Head of caudate nucleus (tissue), 42 donors: ENCODE results near the gene CFD.

Source experiments
- DNase-seq, 42 donors: peaks; one replicate each; pipeline versions ENCODE4 v3.0.0 to v3.0.0-alpha.2; 2020 to 2021; ENCODE audit warnings: mixed read lengths in 7 of 42
- intact Hi-C: fragments of 100-400 bp; cut with DNase I; formaldehyde crosslinking; loops from one replicate; pipeline ENCODE4 v1.15.0; 2022

Gene CFD

DNA sequence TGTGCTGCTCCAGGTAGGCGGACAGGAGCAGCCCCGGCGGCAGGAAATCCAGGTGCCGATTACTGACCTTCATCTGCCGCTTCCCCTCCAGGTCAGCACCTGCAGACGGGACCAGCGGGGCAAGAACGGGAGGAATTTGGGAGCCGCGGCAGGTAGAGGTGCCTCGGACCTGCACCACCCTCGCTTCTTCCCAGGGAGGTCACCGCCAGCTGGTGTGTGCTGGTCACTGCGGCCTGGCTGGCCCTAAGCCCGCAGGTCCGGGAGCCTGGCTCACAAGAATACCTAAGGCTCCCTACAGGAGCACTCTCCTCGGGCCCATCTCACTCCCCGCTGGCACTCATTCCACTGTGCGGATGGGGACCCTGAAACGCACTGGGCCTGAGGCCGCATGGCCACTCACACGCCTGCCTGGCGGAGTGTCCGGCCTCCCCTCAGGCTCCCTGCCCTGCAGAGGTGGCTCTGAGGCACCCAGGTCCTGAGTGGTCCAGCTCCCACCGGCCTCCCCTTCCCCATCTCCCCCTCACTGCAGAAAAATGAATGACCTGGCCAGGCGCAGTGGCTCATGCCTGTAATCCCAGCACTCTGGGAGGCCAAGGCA, 38.1 kb downstream of the CFD start:
- no peak for DNase-seq
- intact Hi-C loops = no loop called here

DNA sequence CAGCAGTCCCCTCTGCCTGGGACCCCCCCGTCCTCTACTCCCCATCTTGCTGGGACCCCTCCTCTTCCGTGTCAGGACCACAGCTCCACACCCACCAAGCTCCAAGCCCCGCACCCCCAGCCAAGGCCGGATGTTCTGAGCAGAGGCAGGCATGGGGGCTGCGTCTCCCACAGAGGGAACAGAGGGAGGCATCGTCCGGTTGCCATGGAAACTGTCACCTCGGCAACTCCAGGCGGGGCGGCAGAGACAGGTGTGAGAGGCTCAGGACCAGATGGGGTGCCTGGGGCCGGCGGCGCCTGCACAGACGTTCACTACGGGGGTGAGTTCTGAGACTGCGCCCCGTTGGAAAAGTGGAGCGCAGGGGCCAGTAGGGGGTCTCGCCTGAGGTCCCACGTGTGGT, 39.2 kb downstream of the CFD start:
- intact Hi-C loops = no loop called here
- DNase-seq = peak; percentile 70 to 97 (median 89)

DNA sequence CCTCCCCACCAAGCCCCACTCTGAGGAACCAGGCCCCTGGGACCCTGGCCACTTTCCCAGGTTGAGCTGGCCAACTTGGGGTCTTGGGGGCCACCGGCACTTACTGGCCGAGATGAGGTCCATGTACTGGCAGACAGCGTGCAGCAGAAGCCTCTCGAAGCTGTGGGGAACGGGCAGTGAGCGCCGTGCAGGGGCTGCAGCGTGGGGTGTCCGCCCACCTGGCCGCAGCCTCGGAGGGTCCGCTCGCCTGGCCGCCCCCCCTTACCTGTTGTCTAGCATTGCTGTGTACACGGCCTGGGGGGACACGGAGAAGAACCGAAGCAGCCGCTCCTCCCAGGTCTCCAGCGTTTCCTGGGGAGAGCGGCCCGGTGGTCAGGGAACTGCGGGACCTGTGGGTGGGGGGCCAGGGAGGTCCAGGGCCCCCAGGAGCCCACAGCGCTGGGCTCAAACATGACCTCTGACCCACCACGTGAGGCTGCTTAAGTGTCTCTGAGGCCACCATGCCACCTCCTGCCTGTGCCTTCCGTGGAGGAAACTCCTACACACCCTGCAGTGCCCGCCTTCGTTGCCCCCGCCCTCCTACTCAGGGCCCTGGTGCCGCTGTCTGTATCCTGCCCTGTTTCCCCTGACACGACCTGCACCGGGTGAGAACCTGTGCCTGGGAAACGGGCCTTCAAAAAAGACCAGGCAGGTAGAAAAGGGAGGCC, 40.0 kb downstream of the CFD start:
- intact Hi-C loops = no loop called here
- DNase-seq = peak in 15 of 42 donors; percentile 29 to 71 (median 44)

DNA sequence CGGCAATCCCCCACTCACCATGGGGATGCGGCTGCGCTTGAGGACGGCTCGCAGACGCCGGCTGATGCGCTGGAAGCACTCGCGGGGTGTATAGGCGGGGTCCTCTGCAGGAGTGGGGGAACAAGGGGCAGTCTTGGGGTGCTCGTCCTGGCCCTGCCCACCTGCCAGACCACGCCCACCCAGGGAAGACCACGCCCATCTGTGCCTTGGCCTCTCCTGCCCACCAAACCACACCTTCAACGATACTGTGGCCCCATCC, 40.5 kb downstream of the CFD start:
- no peak for DNase-seq
- intact Hi-C loops = no loop called here

DNA sequence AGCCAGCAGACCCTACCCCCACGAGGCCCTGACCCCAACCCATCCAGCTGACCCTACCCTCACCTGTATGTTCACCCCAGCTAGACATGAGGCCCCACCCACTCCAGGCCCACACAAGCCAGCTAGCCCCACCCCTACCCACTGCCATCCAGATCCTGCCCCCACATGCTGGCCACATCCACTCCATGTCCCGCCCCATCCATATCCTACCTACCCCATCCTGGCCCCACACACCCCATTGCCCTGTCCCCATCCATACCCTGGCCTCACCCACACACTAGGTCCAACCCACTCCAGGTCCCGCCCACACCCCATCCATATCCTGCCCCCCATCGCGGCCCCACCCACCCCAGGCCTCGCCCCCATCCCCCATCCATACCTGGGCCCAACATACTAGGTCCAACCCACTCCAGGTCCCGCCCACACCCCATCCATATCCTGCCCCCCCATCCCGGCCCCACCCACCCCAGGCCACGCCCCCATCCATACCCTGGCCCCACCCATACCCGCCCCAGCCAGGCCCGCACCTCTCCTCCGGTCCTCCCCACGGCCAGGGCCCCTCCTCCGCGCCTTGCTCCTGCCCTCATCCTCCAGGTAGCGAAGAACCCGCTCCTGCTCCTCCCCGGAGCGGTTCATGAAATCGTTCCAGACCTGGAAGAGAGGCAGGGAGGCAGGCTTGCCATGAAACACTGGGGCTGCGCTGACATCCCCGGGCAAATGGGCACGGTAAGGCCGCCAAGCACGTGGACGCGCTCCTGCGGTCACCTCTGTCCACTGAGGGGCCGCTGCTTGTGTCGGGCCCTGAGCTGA, 41.0 kb downstream of the CFD start:
- peak in 20 of 42 donors; percentile 28 to 74 (median 52) for DNase-seq
- intact Hi-C loops = no loop called here

DNA sequence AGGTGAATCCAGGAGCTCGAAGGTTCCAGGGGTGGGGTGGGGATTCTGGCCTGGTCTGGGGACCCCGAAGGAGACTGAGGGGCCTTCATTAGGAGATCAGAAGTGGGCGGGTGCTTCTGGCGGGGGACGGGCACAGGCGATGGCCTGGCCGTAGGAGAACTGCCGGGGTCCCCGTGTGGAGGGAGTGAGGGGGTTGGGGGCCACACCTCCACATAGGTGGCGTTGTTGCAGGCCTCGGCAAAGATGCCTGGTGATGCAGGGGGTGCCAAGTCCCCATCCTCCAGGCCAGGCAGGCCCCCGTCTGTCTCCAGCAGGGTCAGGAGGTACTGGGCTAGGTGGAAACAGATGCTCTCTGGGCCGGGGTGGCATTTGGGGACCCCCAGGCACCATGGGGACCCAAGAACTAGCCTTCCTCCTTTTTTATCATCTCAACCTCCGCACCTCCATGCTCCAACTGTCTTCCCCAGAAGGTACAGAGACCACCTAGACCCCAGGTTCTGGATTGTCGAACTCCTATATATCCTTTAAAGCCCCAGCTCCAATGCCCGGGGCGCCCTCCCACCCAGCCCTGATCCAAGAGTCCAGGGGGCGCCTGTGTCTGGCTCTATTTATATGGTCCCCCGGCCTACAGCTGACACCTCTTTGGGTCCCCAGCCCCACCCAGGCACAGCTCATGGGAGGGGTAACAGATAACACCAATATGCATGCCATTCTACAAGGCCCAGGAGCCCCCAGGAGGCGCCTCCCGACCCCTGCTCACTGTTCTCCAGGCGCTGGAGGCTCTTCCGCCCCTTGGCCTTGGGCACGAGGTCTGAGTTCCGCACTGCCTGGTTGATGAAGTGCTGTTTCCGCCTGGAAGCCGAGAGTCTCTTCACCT, 42.0 kb downstream of the CFD start:
- DNase-seq = no peak
- intact Hi-C loops = no loop called here

DNA sequence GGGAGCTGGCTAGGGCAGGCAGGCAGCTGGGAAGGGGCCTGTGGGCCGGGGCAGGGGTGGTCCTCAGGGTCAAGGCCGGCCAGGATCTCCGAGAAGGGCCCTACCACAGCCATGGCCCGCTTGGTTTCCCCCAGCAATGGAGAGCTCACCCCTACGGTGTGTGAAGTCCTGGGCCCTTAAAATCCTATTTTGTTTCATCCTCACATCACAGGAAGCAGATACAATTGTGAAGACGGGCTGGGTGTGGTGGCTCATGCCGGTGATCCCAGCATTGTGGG, 42.6 kb downstream of the CFD start:
- intact Hi-C loops = no loop called here
- DNase-seq = no peak

DNA sequence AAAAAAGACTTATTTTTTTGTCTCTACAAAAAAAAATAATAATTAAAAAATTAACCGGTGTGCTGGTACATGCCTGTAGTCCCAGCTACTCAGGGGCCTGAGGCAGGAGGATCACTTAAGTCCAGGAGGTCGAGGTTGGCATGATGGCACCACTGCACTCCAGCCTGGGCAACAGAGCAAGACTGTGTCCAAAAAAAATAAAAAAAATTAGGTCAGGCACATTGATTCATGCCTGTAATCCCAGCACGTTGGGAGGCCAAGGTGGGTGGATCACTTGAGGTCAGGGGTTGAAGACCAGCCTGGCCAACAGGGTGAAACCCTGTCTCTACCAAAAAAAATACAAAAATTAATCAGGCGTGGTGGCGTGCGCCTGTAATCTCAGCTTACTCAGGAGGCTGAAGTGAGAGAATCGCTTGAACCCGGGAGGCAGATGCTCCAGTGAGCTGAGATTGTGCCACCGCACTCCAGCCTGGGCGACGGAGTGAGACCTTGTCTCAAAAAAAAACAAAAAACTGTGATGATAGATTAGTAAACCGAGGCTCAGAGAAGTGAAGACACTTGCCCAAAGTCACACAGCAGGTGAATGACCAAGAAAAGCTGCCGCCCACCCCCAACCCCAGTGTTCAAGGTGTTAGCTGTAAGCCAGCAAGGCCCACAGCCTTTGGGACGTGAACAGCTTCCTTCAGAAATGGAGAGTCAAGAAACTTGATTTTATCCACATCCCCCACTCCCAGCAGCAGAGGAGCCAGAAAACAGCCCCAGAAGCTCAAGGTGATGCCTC, 43.2 kb downstream of the CFD start:
- intact Hi-C loops = no loop called here
- DNase-seq = no peak

DNA sequence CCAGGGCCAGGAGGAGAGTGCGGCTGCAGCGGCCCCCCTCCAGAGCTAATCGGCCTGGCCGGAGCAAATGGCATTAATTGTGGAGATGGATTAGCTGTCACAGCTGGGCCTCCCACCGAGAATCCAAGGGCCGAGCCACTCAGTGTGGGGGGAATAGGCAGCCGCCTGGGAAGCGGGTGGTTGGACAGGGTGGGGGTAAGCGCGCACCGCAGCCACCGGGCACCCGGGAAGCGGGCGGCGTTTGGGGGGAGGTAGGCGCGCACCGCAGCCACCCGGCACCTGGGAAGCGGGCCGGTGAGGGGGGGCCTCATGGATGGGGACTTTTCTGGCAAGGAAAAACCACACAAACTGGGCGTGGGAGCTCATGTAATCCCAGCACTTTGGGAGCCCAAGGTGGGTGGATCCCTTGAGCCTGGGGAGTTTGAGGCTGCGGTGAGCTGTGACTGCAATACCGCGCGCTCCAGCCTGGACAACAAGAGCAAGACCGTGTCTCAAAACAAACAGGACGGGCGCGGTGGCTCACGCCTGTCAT, 43.9 kb downstream of the CFD start:
- DNase-seq = peak in 4 of 42 donors; percentile 20 to 44 (median 38)
- intact Hi-C loops = no loop called here

DNA sequence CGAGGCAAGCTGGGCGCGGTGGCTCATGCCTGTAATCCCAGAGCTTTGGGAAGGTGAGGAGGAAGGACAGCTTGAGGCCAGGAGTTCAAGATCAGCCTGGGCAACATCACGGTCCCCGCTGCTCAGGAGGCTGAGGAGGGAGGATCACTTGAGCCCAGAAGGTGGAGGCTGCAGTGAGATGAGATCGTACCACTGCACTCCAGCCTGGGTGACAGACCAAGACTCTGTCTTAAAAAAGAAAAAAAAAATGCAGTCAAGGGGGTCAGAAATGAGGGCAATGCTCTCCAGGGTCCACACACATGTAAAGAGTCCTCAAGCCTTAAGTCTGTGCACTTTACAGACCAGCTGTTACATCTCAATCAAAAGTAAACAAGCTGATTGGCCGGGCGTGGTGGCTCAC, 45.1 kb downstream of the CFD start:
- intact Hi-C loops = no loop called here
- DNase-seq = no peak

DNA sequence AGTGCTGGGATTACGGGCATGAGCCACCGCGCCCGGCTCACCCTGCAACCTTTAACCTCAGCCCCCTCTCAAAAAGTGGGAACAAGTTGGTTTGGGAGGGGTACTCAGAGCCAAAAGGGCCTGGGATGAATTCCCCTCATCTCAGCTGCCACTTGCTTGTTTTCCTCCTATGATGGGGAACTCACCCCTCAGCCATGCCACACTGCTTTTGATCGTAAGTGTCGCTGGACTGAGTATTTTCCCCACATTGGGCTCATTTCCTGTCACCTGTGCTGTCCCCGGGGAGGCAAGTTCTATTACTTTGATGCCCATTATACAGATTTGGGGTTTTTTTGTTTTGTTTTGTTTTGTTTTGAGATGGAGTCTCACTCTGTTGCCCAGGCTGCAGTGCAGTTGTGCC, 47.0 kb downstream of the CFD start:
- intact Hi-C loops = no loop called here
- DNase-seq = no peak

DNA sequence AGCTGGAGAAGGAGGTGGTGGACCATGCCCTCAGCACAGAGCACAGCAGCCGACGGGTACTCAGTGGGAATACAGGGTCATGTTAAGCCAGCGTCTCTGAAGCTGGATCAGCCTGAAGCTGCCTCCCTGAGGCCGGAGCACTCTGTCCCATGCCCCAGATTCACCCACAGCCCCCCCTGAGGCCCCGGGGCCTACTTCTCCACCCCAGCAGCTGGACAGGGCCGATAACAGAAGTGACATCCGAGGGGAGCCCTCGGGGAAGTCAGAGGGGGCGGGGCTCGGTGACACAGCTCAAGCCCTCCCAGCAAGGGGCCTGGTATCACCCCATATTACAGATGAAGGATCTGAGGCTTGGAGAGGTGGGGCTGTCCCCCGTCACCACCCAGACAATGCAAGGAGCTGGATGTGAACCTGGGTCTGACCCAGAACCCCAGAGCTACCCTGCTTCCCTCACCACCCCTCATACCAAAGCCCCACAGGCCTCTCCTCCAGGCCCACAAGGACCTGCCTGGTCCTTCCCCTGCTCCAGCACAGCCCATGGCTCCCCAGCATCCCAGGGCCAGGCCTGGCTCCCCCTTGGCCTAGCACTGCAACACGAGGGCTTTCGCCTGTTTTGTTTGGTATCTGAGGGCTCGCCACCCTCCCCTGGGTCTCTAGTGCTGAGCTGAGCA, 47.9 kb downstream of the CFD start:
- intact Hi-C loops = no loop called here
- DNase-seq = no peak

DNA sequence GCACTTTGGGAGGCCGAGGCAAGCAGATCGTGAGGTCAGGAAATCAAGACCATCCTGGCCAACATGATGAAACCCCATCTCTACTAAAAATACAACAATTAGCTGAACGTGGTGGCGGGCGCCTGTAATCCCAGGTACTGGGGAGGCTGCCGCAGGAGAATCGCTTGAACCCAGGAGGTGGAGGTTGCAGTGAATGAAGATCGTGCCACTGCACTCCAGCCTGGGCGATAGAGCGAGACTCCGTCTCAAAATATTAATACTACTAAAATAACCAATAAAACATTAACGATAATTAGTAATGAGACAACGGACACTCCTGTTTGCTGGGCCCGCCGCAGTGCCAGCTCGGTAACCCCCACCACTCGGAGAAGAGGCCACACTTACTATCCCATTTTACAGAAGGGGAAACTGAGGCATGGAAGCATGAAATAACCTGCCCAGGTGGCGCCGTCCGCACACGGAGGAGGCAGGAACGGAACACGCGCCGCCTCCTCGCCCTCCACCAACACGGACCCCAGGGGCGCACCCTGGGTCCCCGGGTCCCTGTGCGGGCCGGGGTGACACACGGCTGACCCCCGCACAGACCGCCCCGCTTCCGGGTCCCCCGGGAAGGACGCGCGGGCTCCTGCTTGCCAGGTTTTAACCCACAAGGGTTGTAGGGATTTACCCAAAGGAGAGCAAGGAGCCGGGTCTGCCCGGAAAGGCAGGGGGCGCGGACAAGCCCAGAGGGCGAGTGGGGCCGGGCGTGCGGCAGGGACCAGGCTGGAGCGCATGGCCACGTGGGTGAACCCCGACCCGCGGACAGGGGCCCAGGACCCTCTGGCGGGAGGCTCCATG, 52.0 kb downstream of the CFD start:
- intact Hi-C loops = no loop called here
- no peak for DNase-seq

DNA sequence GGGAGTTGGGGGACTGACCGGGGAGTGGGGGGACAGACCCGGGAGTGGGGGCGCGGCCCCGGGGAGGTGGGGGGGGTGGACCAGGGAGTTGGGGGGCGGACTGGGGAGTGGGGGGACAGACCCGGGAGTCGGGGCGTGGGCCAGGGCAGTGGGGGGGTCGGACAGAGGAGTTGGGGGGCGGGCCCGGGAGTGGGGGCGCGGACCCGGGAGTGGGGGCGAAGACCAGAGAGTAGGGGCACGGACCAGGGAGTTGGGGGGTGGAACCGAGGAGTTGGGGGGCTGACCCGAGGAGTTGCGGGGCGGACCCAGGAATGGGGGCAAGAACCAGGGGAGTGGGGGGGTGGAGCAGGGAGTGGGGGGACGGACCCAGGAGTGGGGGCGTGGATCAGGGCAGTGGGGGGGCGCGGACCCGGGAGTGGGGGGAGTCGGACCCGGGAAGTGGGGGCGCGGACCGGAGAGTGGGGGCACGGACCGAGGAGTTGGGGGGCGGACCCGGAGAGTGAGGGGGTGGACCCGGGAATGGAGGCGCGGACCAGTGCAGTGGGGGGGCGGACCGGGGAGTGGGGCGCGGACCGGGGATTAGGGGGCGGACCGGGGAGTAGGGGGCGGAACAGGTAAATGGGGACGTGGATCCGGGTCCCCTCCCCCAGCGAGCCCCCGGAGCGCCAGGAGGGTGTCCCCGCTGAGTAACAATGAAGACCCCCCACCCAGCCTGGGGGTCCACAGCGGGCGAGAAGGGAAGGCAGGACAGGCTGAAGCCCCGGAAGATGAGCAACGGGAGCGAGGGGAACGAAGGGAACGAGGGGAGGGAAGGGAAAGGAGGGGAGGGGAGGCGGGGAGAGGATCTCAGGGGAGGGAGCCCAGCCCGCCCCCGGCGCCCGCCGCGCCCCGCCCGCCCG, 53.0 kb downstream of the CFD start:
- no peak for DNase-seq
- intact Hi-C loops = no loop called here
